OCI-M1 (cell line): ENCODE measurements around the gene TIGD3.
A peak's percentile ranks its signal among the peaks of the same experiment; 100 is the strongest.
"Not testable (repeated sequence)": the region's sequence is repeated elsewhere in the genome, so short reads cannot be mapped to it uniquely, and the experiment has no call there.

Experiments used
- DNase-seq: peaks from one replicate; lab custom pipeline; 2025; lab: John Stamatoyannopoulos, UW

The TIGD3 gene

GRCh38 chr11:65325435-65325834, 29.1 kb upstream of the TIGD3 start:
- no peak for DNase-seq

DNA sequence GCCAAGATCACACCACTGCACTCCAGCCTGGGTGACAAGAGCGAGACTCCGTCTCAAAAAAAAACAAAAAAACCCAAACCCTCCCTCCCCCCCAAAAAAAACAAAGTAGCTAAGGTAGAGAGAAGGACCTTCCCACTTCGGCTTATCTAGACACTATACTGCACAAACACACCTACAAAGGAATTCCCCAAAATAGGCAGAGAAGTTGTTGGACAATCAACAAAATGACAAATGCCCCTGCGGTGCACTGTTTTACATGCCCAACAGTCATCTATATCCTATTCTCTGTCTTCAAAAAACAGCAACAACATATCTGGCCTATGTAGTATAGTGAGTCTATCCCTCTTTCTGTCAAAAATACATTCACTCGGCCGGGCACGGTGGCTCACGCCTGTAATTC, 27.5 kb upstream of the TIGD3 start:
- no peak for DNase-seq

DNA sequence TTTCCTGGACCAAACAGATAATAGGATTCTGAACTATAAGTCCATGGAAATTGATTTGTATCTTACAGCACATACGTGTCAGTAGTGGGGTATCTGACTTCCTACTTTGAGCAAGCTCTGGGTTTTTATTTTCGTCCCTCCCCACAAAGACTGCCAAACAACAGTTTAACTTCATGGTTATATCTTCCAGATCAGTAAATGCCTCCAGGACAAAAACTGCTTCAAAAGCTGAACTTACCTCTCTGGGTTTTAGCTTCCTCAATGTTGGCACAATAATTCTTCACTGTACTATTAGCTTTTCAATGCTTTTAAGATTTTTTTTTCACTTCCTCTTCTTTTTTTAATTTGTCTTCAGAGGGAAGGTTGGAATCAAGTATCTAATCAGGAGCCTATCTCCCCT, 25.1 kb upstream of the TIGD3 start:
- peak; percentile 85 for DNase-seq

- peak; percentile 95 for DNase-seq
Observed at GRCh38 chr11:65329944-65330403, 24.6 kb upstream of the TIGD3 start.

GRCh38 chr11:65330544-65330943, 24.0 kb upstream of the TIGD3 start:
- no peak for DNase-seq

- DNase-seq = not testable (repeated sequence)
Observed at GRCh38 chr11:65332591-65332990, 22.0 kb upstream of the TIGD3 start.

- peak; percentile 29 for DNase-seq
Observed at GRCh38 chr11:65334696-65335295, 19.8 kb upstream of the TIGD3 start.

DNA sequence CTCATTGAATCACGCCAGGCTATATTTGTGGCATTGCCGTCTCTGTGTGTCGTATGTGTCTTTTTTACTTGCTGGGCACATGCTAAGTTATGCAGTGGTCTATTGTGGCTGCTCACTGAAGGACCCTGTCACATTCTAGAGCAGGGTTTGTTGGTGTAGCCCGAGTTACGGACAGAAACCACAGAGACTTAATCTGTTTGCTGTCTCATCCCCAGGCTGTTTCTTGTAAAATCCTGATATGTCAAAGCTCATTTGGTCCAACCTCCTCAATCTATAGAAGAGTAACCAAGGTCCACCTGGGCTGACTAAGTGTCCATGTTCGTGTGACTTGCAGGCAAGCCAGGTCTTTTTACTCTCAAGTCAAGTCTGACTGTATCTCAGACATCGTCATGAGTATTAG, 15.9 kb upstream of the TIGD3 start:
- DNase-seq = peak; percentile 63

DNA sequence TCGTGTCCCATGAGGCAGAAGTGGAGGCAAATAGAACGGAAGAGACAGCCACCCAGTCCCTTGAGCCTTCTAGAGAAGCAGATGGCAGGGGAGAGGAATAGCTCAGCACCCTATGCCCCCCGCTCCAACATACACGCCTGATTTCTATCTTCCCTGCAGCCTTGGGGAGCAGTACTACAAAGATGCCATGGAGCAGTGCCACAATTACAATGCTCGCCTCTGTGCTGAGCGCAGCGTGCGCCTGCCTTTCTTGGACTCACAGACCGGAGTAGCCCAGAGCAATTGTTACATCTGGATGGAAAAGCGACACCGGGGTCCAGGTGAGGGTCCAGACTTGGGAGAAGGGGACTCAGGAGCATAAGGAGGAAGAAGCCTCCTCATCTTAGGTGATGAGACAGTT, 14.3 kb upstream of the TIGD3 start:
- DNase-seq = no peak

DNA sequence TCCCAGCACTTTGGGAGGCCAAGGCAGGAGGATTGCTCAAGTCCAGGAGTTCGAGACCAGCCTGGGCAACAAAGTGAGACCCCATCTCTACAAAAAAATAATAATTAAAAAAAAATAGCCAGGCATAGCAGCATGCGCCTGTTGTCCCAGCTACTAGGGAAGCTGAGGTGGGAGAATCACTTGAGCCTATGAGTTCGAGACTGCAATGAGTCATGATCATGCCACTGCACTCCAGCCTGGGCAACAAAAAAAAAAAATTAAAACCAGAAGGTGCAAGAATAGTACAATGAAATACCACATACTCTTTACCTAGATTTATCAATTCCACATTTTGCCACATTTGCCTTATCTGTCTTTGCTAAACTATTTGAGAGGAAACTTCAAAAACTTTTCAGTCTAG, 12.7 kb upstream of the TIGD3 start:
- DNase-seq = no peak

DNA sequence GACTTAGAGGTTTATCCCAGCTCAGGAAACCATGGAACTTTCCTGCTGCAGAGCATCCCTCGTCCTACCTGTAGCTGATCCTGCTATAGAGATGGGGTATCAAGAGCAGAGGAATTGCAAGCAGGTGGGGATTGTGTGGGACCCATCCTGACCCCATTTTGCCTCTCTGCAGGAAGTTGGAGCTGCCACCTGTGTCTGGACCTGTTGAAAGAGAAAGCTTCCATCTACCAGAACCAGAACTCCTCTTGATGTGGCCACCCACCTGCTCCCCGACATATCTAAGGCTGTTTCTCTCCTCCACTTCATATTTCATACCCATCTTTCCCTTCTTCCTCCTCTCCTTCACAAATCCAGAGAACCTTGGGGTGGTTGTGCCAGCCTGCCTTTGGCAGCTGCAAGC, 3.0 kb upstream of the TIGD3 start:
- no peak for DNase-seq

DNA sequence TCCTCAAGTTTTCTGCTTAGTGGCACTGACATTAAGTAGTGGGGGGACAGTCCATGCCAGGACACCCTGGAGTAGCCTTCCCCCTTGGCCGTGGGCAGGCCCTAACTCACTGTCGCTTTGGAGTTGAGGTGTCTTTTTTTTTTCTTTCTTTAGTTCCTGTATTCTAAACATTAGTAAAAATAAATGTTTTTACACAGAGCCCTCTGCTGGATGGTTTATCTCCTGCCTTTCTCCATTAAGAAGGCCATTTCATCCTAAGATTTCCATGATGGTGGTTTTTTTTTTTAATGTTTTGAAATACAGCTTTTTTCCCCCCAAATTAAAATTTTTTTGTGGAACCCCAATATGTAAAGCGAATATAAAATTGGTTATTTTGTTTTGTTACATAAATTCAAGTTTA, 1.8 kb upstream of the TIGD3 start:
- DNase-seq = peak; percentile 59

- DNase-seq = no peak
Observed at GRCh38 chr11:65353376-65353775, 1.2 kb upstream of the TIGD3 start.

DNA sequence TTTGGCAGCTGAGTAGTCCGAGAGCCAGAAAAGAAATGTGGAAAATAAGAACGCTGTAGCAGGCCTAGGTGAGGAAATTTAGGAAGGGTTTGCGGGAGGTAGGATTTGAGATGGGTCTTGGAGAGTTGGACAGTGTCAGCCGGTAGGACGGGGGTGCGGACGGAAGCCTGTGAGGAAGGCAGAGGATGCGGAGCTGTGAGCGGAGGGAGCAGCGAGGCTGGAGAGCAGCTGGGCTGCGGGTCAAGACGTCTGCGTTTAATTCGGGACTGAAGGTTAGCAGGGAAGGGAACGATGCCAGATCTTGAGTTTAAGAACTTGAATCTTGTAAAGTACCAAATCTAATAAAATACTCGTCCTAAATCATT, 669 bp upstream of the TIGD3 start:
- no peak for DNase-seq

- DNase-seq = peak; percentile 84
Observed at GRCh38 chr11:65355013-65355775, 643 bp downstream of the TIGD3 start.

GRCh38 chr11:65355776-65356393, 1.3 kb downstream of the TIGD3 start:
- DNase-seq = no peak

GRCh38 chr11:65356394-65356972, 1.9 kb downstream of the TIGD3 start:
- DNase-seq = no peak

DNA sequence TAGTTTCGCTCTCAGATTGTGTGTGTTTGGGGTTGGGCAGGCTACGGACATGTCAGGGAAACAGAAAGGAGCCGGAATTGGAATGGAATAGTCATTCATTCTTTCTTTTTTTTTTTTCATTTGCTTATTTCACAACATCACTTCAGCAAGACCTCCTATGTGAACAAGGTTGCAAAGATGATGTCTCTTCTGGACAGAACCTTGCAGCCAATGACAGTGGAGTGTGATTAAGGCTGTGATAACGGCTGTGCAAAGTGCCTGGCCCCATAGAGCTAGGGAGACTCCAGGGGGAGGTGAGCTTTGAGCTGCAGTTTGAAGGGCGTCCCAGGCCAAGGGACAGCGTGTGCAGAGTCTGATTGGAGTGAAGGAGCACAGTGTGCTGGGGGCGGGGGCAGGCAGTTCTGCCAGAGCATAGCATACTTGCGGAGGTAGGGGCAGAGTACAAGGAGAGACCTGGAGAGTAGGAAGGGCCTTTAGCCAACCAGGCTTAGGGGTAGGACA, 3.4 kb downstream of the TIGD3 start:
- DNase-seq = peak; percentile 56

DNA sequence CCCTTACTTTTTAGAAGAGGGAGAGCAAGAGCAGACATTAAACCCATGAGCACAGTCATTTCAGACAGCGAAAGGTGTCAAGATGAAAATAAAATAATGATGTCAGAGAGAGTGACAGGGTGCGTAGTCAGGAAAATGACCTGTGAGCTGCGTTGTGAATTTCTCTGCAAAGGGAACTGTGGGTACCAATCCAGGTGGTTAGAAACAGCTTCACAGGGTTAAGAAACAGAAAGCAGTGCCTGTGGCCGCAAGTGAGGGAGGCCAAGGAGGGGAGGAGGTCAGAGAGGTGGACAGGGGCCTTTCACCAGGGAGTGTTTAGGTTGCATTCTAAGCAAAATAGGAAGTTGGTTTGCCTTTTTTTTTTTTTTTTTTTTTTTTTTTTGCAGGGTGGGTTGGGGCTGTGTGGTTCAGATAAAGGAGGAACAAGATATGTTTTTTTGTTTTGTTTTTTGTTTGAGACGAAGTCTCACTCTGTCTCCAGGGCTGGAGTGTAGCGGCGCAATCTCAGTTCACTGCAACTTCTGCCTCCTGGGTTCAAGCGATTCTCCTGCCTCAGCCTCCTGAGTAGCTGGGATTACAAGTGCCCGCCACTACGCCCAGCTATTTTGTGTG, 7.9 kb downstream of the TIGD3 start:
- peak; percentile 95 for DNase-seq

DNA sequence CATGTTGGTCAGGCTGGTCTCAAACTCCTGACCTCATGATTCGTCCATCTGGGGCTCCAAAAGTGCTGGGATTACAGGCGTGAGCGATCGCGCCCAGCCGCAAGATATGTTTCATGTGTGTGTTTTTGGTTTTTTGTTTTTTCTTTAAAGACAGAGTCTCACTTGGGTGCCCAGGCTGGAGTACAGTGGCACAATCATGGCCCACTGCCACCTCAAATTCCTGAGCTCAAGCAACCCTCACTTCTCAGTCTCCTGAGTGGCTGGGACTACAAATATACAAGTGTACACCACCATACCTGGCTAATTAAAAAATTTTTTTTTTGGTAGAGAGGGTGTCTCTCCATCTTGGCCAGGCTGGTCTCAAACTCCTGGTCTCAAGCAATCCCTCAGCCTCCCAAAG, 8.4 kb downstream of the TIGD3 start:
- DNase-seq = no peak

- peak; percentile 64 for DNase-seq
Observed at GRCh38 chr11:65363770-65364169, 9.2 kb downstream of the TIGD3 start.

- peak; percentile 90 for DNase-seq
Observed at GRCh38 chr11:65366340-65366773, 11.8 kb downstream of the TIGD3 start.
